GM13977 (cell line): Measurements from ENCODE around the gene ANO4.

Source experiments
- DNase-seq: peaks from one replicate; pipeline ENCODE4 v3.0.0; 2012; ENCODE audit warnings: low spot score
- in situ Hi-C: fragments of 300-500 bp; cut with MboI; formaldehyde crosslinking; loops from one replicate; pipeline ENCODE4 v1.12.0; 2022; ENCODE audit warnings: low sequenced_read_pairs, low pct_unique_long_range_greater_than_20kb, mixed read lengths, inconsistent platforms; ENCODE audit not compliant: unreplicated experiment
- TF ChIP-seq, protein P1 (sequence below): IDR thresholded peaks from 2 replicates; pipeline ENCODE4 v1.5.1; 2012; ENCODE audit warnings: mild to moderate bottlenecking, control low read depth; ENCODE audit not compliant: insufficient read depth; ENCODE audit errors: extremely low read depth, missing control alignments

Gene ANO4

DNA sequence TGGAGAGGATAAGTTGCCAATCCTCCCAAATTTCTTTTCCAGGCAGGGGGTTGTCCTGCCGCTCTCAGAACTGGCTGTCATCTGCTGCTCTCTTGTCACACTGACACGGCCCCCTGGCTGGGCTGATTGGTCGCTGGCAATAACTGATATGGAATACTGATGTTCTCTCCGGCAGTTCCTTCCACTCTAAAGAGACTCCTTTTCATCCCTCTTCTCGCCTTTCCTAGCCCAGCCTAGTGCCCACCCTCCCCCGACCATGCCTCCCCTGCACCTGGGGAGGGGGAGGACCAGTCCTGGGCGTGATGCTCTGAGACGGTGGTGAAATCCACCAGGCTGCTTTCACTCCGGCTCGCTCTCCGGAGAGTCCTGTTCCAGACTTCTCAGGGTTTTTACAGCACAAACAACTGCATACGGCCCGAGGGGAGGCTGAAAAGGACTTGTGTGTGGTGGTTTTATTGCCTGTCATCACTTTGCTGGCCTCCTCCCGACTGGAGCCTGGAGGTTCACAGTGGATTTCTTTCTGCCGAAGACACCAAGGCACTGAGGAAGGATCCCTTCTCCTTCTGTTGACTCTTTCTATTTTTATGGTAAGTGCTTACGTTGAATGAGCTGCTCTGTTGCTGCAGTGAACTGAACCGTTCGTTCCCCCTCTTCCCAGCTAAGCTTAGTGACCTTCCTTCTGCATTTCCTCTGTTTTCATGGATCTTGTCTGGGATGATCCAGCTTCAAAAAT is at the start of gene ANO4:
Gene ANO4 (plus strand): TSS at position 336 of the 733 bp plus-strand sequence. CDS start 107,010 bp downstream, outside the sequence.
- in situ Hi-C loops: no loop called here
- DNase-seq: no peak
- TF ChIP-seq, protein P1, sequence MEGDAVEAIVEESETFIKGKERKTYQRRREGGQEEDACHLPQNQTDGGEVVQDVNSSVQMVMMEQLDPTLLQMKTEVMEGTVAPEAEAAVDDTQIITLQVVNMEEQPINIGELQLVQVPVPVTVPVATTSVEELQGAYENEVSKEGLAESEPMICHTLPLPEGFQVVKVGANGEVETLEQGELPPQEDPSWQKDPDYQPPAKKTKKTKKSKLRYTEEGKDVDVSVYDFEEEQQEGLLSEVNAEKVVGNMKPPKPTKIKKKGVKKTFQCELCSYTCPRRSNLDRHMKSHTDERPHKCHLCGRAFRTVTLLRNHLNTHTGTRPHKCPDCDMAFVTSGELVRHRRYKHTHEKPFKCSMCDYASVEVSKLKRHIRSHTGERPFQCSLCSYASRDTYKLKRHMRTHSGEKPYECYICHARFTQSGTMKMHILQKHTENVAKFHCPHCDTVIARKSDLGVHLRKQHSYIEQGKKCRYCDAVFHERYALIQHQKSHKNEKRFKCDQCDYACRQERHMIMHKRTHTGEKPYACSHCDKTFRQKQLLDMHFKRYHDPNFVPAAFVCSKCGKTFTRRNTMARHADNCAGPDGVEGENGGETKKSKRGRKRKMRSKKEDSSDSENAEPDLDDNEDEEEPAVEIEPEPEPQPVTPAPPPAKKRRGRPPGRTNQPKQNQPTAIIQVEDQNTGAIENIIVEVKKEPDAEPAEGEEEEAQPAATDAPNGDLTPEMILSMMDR: no peak

DNA sequence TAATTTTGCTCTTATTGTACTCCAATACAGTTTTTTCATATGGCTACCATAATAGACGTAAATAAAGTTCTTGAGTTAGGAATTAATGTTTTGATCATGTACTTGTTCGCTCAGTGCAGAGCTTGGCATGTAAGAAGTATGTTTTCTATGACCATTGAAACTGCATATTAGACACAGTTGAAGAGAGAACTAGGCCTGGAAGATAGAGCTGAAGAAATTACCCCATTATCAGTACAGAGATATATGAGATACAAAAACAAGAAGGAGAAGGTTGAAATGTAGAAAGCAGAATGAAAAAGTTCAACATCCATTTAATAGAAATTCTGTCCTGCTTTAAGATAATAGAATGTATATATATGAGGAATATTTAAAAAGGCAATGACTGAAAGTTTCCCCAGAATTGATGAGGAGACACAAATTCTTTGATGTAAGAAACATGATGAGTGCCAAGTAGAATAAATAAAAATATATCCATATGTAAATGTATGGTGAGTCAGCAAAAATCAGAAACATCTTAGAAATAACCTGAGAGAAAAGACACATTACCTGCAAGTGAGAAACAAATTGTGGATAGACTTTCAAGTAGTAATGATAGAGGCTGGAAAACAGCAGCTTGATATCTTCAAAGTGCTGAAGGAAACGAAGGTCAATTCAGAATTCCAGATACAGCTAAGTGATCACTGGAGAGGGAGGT is 49.1 kb upstream of the ANO4 start:
- DNase-seq: no peak
- TF ChIP-seq, protein P1: no peak
- in situ Hi-C loops: loop anchor here (25.0 kb wide), 1 partner anchor 508 kb away; no protein-coding TSS in a partner anchor

DNA sequence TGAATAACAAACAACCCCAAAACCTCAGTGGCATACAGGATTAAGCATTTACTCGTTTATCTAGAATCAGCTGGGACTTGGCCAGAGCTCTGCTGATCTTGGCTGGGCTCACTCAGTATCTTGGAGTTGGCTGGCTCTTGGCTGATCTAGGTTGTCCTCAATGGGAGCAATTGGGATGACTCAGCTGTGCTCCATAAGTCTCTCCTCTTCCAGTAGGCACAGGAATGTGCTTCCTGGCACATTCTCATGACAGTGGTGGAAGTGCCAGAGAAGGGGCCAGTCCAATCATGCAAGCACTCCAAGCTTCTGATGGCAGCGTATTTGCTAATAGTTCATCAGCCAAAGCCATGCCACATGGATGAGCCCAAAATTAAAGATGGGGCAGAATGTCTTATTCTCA is 41.7 kb upstream of the ANO4 start:
- in situ Hi-C loops: no loop called here

DNA sequence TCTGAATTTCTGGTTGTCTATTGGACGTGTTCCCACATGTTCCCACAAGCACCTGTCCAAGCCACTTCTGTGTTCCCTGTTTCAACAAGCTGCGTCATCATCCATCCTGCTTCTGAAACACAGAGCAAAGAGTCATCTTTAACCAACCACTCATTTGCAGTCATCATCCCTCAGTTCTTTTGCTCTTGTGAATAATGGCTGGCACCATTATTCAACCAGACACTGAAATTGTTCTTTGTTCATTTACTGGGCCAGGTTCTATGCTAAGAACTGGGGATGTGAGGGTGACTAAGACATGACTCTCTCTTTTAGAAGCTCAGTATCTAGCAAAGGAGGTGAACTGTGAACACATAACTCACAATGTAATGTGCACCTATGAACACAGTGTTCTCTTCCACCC is 40.7 kb upstream of the ANO4 start:
- TF ChIP-seq, protein P1: no peak
- no peak for DNase-seq

More for the DNA sequence above, 41.7 kb upstream of the ANO4 start:
- no peak for DNase-seq
- TF ChIP-seq, protein P1: no peak

DNA sequence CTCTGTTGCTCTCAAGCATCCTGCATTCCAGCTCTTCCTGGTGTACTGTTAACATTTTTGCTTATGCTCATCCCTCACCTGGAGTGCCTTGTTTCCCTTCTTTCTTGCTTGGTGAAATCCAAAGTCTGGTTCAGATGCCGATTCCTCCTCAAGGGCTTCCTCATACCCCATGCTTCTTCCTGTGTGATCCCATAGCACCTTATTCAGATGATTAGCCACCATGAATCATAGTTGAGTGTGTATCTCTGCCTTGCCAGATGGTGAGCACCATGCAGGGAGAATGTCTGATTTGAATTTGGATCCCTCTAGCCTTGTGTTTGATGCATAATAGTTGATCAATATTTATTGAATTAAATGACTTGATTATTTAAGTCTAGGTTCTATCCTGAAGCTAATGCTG is 39.4 kb upstream of the ANO4 start:
- TF ChIP-seq, protein P1: no peak
- DNase-seq: no peak
- in situ Hi-C loops: no loop called here

More for the DNA sequence above, 40.7 kb upstream of the ANO4 start:
- in situ Hi-C loops: no loop called here

DNA sequence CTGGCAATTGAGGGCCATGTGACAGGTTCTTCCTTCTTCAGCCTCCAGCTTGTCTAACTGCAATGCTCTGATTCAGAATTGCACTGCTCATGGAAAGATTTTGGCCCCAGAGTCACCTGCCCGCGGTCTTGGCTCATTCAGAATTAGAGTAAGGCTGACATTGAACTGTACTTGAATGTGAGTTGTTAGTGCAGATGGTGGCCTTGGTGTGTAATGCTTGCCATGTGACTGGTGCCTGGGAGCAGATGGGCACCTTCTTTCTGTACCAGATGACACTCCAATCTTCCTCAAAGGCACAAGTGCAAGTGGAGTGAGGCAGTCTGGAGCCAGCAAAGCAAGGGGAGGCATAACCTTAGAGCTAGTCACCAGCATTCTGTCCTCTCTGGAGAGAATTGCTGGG is 36.5 kb upstream of the ANO4 start:
- DNase-seq: no peak
- in situ Hi-C loops: no loop called here
- TF ChIP-seq, protein P1: no peak
